ENCODE data around the gene ALDH16A1.
"Not testable (repeated sequence)": the region's sequence is repeated elsewhere in the genome, so short reads cannot be mapped to it uniquely, and the experiment has no call there.

Gene ALDH16A1

DNA sequence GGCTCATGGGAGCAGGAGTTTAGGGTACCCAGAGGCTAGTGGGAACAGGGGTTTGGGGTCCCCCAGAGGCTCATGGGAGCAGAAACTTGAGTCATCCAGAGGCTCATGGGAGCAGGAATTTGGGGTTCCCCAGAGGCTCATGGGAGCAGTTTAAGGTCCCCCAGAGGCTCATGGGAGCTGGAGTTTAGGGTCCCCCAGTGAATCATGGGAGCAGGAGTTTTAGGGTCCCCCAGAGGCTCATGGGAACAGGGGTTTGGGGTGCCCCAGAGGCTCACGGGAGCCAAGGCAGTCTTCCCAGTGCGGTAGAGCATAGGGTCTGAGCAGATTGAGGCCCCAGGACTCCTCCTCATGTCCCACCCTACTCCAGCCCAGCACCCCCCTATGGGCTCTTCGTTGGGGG is 12.3 kb downstream of the ALDH16A1 start:
- no peak for DNase-seq (ENCODE audit: low read depth)

DNA sequence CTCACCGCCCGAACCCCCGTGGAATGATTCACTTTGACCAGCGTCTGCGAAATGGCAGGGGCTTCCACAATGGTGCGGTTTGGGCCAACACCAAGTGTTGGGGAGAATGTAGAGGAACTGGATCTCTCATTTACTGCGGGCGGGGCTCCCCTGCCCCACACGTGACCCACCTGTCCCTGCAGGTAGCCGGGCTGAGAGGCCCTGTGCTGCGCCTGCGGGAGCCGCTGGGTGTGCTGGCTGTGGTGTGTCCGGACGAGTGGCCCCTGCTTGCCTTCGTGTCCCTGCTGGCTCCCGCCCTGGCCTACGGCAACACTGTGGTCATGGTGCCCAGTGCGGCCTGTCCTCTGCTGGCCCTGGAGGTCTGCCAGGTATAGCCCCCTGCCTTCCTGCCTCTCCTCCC is 15.2 kb downstream of the ALDH16A1 start:
- DNase-seq (ENCODE audit: low read depth) = no peak

DNA sequence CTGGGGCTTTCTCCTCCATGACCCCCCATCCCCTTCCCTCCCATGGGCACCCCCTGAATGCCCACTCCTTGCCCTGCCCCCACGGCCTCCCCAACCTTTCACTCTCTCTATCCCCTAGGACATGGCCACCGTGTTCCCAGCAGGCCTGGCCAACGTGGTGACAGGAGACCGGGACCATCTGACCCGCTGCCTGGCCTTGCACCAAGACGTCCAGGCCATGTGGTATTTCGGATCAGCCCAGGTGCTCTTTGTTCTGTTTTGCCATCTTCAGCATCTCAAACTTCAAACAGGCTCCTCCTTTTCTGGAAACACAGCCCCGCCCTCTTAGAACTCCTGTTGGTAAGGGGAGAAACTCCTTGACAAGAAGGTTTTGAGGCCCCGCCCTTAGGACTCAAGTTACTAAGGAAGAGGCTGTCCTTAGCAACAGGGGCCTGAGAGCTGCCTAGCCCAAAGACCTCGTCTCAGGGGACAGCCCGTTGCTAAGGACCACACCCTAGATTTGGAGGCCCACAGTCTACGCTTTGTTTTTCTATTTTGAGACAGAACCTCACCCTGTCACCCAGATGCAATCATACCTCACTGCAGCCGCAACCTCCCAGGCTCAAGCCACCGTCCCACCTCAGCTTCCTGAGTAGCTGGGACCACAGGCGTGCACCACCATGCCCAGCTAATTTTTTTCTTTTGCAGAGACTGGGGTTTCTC is 15.9 kb downstream of the ALDH16A1 start:
- DNase-seq (ENCODE audit: low read depth) = peak; percentile 56

- peak; percentile 57 for DNase-seq (ENCODE audit: low read depth)
Measured at GRCh38 chr19:49469828-49470614, 17.0 kb downstream of the ALDH16A1 start.

DNA sequence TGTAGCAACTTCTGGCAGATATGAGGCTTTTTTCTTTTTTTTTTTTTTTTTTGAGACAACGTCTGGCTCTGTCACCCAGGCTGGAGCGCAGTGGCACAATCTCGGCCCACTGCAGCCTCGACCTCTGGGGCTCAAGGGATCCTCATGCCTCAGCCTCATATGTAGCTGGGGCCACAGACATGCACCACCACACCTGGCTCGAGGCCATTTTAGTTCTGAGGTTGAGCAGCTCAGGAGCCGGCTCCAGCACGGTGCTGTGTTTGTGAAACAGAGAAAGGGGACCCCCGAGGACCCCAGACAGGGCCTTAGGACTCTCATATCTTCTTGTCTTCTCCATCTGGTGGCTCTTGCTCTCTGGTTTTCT is 17.6 kb downstream of the ALDH16A1 start:
- no peak for DNase-seq (ENCODE audit: low read depth)

- no peak for DNase-seq (ENCODE audit: low read depth)
Measured at GRCh38 chr19:49472936-49473335, 19.9 kb downstream of the ALDH16A1 start.

- not testable (repeated sequence) for DNase-seq (ENCODE audit: low read depth)
Measured at GRCh38 chr19:49473501-49473867, 20.5 kb downstream of the ALDH16A1 start.

DNA sequence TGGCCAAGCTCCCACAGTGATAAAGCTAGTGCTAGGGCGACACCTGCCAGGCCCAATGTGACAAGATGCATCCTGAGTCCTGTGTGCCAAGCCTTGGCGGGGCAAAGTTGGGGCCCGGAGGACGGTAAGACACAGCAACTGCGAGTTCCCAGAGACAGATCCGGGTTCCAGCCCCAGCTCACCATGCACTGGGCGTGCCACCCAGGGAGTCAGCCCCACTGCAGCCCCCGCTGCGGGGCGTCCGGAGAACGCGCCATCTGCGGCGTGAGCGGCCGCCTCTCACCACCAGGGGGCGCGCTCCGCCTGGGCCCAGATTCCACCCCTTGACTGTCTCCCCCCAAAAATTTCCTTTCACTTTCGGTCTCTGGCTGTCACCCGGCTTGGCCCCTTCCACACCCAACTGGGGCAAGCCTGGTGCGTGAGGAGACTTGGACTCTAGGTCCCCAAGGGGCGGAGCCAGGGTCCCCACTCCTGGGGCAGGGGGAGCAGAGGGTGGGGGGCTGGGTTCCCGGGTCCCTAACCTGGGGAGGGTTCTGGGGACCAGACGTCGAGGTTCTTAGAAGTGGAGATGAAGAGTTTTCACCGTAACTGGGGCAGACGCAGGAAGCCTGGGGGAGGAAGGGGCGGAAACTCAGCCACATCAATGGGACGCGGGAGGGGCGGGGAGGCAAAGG is 21.0 kb downstream of the ALDH16A1 start, which contains the start of gene FLT3LG:
Gene FLT3LG, plus strand, starts transcription at position 348 of the 674 bp plus-strand sequence. CDS start 425 bp downstream, outside the sequence.
- peak; percentile 89 for DNase-seq (ENCODE audit: low read depth)

- DNase-seq (ENCODE audit: low read depth) = no peak
Measured at GRCh38 chr19:49474542-49474924, 21.5 kb downstream of the ALDH16A1 start.

DNA sequence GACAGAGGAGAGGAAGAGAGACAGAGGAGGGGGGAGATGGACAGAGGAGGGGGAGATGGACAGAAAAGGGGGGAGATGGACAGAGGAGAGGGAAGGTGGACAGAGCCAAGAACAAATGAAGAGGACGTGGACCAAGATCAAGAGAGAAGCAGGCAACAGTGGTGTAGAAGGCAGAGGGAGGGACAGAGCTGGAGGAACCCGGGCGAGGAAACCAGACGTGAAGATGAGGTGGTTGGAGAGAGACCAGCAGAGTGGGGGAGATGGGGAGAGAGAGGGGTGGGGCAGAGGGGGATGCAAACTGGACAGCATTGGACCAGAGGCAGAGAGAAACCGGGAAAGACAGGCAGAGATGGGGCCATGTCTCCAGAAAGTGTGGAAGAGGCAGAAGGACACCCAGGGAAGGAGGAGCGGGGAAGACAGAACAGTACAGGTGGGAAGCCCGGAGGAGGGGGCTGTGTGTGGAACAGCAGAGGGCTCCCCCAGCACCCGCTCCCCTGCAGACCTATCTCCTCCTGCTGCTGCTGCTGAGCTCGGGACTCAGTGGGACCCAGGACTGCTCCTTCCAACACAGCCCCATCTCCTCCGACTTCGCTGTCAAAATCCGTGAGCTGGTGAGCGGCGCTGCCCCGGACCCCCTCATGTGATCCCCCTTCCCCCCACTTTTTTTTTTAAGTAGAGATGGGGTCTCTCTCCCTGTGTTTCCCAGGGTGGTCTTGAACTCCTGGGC is 22.3 kb downstream of the ALDH16A1 start:
- no peak for DNase-seq (ENCODE audit: low read depth)

DNA sequence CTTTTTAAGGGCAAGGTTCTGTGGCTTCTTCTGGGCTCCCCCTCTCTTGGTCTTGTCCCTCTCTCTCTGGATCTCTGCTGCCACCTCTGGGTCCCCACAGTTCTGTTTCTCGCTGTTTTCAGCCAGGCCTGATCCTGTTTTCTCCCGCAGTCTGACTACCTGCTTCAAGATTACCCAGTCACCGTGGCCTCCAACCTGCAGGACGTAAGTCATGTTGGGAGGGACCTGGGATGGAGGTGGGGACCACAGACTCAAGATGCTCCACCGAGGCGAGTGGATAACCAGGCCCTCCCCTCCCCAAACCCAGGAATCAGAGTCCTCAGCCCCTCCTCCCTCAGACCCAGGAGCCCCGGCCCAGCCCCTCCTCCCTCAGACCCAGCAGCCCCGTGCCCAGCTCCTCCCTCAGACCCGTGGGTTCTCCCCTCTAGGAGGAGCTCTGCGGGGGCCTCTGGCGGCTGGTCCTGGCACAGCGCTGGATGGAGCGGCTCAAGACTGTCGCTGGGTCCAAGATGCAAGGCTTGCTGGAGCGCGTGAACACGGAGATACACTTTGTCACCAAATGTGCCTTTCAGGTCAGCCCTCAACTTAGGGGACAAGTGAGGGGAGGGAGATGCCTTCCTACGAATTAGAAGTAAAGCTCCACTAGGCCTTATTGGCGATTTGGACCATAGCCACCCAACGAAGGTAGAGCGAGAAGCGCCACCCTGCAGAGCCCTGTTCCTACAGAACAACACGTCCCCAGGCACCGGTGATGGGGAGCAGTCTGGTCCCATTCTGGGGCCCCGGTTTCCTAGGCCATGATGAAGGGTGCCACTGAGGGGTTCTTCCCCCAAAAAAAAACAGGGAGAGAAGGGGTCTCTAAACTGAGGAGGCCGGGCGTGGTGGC is 23.2 kb downstream of the ALDH16A1 start:
- DNase-seq (ENCODE audit: low read depth) = peak; percentile 56

DNA sequence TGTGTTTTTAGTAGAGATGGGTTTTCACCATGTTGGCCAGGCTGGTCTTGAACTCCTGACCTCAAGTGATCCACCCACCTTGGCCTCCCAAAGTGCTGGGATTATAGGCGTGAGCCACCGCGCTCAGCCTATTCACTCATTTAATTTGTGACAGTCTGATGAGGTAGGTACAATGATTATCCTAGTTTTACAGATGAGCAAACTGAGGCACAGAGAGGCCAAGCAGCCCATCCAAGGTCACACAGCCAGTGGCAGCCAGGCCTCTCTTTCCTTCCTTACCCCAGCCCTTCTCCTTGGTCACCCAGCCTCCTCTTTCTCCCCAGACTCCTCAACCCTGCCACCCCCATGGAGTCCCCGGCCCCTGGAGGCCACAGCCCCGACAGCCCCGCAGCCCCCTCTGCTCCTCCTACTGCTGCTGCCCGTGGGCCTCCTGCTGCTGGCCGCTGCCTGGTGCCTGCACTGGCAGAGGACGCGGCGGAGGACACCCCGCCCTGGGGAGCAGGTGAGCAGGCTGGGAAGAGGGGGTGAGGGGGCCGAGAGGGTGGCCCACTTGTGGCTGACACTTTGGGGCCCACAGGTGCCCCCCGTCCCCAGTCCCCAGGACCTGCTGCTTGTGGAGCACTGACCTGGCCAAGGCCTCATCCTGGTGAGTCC is 27.1 kb downstream of the ALDH16A1 start:
- DNase-seq (ENCODE audit: low read depth) = no peak

DNA sequence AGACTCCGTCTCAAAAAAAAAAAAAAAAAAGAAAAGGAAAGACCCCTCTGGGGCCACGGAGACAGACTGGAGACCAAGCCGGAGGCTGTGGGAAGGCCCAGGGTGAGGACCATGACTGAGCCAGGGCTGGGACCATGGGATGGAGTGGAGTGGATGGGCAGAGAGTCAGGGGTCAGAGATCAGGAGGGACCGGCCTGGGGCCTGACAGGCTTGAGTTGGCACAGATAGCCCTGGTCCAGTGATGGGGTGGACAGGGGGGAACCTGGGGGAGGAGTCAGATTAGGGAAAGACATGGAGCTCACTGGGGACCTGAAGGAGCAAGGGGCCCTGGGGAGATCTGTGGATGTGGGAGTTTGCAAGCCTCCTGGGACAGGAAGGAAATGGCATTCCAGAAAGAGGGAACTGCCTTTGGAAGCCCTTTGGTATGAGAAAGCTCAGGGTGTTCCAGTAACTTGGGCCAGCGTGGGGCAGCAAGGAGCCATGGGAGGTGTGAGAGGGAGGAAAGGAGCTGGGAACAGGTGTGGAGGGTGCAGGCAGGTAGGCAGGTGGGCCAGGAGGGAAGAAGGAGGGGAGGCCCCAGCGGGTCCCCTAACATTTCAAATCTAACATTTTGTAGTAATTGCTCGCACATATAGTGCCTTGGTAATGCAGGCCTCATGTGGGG is 28.1 kb downstream of the ALDH16A1 start:
- no peak for DNase-seq (ENCODE audit: low read depth)

GRCh38 chr19:49486232-49486631 is 33.2 kb downstream of the ALDH16A1 start:
- DNase-seq (ENCODE audit: low read depth) = no peak

DNA sequence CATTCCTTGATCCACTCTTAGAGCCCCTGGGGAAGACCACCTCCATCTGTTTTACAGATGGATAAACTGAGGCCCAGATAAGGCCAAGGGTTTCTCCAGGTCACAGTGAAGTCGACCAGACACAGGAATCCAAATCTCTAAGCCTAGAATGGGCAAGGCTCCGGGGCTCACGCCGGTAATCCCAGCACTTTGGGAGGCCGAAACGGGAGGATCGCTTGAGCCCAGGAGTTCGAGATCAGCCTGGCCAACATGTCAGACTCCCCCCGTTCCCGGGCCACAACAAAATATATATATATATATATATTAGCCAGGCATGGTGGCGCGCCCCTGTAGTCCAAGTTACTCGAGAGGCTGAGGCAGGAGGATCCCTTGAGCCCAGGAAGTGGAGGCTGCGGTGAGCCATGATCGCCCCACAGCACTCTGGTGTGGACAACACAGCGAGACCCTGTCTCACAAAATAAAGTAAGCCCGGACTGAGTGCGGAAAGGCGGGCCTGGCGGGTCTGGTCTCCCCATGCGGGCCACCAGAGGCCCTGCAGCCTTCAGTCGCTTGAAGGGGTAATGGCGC is 33.8 kb downstream of the ALDH16A1 start:
- no peak for DNase-seq (ENCODE audit: low read depth)

- peak; percentile 100 for DNase-seq (ENCODE audit: low read depth)
Measured at GRCh38 chr19:49487277-49488045, 34.4 kb downstream of the ALDH16A1 start, which contains the start of gene RPL13A. Gene RPL13A (plus strand): TSS chr19:49487608. CDS start chr19:49487630, 22 bp downstream.

DNA sequence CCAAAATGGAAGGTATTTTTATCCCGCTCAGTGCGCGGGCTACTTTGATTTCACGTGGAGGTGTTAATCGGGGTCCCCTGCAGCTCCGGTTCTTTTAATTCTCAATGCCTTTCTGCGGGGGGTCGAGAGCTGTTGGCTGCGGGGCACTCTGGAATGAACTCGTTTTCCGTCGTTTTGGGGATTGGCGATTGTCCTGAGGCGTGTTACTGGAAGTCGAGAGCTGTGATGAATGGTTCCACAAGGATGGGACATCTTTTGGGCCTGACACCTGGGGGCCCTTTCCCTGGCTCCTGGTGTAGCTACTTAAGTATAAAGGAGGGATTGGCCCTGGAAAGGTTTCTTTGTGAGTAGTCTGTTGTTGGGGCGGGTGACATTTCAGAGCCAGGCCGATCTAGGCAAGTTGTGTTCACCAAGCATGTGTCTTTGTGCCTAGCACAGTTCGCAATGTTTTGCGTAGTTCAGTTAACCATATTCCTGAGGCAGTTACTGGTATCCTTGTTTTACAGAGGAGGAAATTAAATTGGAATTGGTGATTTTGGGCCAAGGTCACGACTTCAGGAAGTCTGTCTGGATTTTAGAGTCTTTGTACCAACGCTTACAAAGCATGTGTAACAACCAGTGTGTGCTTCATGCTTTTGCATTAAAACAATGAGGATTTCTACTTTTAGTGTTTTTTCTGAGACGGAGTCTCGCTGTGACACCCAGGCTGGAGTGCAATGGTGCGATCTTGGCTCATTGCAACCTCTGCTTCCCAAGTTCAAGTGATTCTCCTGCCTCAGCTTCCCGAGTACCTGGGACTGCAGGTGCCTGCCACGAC is 35.2 kb downstream of the ALDH16A1 start:
- no peak for DNase-seq (ENCODE audit: low read depth)

Measured in stimulated activated CD4-positive, alpha-beta T cell treated with anti-CD3 and anti-CD28 coated beads, Interleukin-2, amount 100 ng/mL, for 4 hours (primary cell).